Right renal pelvis (tissue), 4 donors: ENCODE data around the gene XPNPEP1. TPM values are rescaled to one million over a fixed set of nuclear protein-coding genes. Genes with fewer than 3 reads are reported as not detected.

Experiments used
- DNase-seq, 4 donors: peaks; one replicate each; pipeline ENCODE4 v3.0.0-alpha.2; 2013; ENCODE audit warnings: low read depth in 4 of 4, low spot score in 3 of 4, missing footprints in 1 of 4
- polyA plus RNA-seq, 4 donors: library from polyadenylated mRNA; unstranded; fragments of 120-200 nt; gene quantifications; one replicate each; pipeline ENCODE4 v1.2.1, GENCODE V29; 2013; ENCODE audit not compliant: insufficient read length in 4 of 4

XPNPEP1 gene
- polyA plus RNA-seq, result 10 to 100 TPM; 78.8 to 81.9 (median 79.7) TPM

DNA sequence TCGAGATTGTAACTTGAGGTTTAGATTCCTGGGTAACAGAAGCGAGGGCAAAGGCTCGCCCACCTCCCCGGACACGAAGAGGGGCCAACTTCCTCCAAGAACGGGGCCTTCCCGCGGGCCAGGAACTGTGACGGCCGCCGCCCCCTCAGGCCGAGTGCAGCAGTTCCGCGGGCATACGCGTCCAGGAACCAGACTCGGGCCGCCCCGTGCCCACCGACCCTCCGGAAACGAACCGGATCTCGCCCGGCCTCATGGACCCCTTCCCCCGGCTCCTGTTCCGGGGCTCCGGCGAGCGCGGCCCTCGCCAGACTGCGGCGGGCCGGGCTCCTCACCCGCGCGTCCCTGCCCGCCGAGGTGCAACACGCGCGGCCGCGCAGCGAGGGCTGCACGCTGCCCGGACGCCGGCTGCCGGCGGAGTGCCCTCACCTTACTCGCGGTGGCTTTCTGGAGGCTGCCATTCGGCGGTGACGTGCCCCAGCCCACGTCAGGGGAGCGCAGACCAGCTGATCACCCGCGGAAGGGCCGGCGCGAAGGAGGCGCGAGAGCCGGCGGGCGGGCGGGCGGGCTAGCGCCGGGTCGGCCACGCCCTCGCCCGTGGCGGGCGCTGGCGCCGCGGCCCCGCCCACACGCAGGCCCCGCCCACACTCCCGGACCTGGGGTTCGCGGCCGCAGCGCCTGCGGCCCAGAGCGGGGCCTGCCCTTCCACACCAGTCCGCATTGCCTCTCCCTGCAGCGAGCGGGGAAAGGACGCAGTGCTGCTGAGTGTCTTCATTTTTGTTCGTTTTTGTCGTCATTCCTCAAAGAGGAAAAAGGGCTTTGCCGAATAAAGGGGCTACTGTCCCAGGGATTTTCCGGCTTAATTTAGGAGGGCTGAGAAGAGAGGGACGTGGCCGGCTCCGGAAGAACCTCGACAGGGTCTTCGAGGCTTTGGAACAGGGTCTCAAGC, at the start of gene XPNPEP1:
Gene XPNPEP1 (minus strand): TSS at position 536 of the 946 bp plus-strand sequence. CDS start 78 bp downstream, at position 458.
- peak; percentile 65 to 75 (median 70) for DNase-seq

DNA sequence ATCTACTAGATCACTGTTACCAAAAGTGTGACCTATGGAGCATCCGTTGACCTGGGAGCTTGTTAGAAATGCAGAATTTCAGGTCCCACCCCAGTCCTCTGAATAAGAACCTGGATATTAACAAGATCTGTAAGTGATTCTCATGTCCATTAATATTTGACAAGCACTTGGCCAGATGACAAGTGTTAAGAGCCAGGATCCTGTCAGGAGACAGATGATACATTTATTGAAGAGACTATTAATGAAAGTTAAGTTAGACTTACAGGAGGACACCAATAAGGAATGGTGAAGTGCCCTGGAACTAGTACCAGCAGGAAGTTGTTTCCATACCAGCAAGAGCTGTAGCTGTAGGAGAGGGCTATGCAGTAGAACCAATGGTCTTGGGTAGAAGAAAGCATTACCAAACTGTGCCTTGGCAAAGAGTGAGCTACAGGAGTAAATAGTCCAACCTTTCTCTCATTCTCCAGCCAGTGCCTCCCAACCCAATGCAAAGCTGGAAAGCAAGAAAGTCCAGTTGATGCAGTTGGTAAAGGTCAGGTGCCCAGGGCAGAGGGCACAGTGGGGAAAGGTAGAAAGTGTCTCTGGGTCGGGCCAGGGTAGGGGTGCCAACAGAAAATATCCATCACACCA, 49.2 kb upstream of the XPNPEP1 start:
- DNase-seq, result no peak

DNA sequence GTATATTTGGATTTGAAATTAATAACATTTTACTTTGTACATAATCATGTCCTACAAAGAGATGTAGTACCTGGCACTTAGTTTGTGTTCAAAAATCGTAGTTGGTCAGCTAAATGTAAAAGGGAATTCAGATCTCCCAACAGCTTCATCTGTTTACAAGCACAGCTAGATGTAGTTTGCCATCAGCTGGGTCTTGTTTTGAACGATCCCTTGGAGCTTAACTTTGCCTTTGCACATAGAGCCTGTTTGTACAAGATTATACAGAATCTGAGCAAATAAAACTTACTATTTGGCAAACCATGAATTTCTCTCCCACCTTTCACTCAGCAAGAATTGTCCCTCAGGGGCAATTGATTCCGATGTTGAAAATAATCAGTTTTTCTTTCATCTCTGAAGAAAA, 48.3 kb upstream of the XPNPEP1 start:
- DNase-seq, result no peak

DNA sequence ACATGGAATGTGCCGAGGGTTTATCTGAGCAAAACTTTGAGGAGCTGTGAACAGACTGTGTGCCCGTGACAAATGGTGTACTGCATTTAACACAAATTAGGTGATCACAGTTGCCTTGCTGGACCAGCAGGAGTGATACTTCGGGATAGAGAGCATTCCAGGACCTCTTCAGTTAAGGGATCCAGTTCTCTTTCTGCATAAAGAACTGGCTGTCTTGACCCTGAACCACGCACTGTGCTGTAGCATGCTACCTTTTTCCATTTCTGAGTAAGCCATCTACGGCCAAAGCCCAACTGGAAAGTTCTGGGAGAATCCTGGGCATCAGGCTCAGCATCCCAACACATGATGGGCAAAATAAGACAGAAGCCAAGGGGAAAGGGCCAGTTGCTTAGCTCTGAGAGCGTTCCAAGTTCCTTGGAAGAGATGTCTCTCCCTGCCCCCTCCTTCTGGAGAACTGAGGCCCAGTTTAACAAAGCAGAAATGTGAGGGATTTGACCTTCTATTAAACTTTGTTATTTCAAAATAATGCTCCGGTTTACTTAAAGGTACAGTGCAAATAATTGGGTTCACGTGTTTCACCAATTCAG, 46.5 kb upstream of the XPNPEP1 start:
- no peak for DNase-seq

DNA sequence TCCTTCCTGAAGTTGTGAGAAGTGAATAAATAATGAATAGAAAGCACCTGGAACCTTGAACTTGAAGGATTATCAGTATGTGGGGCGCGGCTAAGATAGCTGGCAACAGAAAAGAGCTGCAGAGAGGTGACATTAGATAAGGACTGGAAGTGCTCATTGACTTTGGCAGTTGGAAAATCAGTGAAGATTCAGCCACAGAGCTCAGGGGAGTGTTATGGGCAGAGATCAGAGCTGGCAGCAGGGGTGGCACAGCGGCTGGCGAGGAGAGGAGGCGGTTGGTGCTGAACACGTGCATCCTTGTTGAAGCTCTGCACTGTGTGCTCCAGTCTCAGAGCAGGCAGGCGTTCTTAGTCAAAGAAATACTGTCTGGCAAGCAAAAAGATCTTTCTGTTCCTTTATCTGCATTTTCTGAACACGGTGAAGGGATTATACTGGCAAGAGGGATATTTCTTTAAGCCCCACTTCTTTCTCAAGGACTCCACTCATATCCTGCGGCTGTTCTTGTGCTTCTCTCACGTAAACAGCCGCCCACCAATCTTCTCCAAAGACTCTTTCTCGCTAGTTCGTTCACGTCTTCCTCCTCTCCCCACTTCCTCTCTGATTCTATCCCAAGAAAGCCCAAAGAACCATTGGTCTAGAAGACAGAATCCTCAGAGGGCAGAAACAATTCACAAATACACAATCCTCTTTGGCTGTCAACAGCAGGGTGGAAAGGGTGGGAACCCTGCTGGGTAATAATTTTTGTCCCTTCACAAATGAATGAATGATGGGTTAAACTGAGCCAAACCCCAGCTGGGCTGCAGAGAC, 45.8 kb upstream of the XPNPEP1 start:
- no peak for DNase-seq

DNA sequence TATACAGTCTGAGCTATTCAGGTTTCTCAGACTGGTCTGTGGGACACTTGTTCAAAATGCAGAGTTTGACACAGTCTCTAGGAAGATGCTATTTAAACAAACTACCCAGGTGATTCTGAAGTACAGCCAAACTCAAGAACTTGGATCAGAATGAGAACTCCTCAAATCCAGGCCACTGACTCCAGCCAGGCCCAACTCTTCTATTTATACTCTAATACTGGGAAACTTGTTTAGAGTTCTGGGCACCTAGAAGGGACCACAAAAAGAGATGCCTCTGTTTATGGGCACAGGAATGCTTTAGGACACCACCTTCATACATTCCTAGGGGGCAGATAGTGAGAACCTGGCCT, 44.4 kb upstream of the XPNPEP1 start:
- no peak for DNase-seq

DNA sequence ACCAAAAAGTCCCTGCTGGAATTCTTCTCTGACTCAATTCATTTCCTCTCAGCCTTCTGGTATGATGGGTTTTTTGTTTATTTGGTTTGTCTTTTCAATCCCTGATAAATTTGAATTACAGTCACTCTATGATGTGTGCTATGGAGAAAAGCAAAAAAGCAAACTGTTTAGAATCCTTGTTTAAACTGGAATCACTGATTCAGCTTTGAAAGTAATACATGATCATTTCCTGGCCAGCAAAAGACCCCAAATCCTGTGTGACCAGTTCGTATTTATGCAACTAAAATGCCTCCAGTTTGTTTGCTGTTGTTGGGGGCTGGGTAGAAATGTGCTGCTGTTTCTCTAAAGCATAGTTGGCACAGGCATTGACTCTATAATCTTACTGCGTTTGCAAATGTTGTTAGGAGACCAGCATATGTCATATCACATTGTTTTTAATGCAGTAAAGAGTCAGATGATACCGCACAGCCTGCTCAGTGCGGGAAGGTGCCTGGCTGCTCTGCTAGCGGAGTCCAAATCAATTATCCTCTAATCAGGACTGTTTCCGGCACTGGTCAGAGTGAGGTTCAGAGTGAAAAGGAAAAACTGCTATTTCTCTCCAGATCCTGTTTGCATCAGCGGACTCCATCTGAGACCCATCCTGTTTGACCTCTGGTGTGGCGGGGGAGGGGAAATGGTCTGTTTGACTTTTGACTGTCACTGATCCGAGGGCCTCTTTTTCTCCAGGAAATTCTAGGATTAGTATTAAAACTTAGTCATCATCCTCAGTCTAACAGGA, 43.8 kb upstream of the XPNPEP1 start:
- DNase-seq, result no peak

DNA sequence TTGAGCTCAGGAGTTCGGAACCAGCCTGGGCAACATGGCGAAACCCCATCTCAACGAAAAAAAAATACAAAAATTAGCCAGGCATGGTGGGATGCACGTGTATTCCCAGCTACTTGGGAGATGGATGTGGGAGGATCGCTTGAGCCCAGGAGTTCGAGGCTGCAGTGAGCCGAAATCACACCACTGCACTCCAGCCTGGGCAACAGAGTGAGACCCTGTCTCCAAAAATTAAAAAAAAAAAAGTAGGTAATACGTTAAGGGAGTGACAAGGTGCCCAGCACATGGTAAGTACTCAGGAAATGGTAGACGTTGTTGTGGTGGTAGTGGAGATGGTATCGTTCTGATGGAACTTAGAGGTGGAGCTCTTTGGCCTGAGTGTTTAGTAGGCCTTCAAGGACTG, 41.0 kb upstream of the XPNPEP1 start:
- no peak for DNase-seq

DNA sequence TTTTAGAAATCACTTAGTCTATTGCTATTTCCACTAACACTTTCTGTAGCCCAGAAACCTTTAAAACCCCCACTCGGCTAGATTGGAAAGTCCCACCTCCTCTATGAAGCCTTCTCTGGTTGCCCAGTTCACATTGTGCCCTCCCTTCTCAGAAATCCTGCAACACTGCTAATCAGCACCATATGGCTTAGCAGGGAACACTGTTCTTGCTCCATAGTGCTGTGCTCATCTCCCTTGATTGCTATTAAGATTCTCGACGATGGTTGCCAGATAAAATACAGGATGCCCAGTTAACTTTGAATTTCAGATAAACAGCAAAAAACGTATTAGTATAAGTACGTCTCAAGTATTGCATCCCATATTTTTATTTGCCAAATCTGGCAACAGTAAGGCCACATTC, 40.1 kb upstream of the XPNPEP1 start:
- DNase-seq, result no peak

DNA sequence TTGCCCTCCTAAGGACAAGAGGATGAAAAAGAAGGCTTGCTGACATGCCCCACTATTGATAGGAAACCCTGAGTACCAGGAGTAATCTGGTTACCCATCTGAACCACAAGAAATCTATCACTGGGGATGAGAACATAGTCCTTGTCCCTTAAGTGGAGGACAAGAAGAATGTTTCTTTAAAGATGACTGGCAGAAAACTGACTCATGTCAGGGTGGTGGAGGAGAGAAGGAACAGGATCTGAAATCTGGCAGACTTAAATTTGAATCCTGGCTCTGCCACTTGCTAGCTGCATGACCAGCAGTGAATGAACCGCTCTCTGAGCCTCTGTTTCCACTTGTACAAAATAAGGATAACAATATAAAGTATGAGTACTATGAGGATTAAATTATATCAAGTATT, 38.9 kb upstream of the XPNPEP1 start:
- no peak for DNase-seq

DNA sequence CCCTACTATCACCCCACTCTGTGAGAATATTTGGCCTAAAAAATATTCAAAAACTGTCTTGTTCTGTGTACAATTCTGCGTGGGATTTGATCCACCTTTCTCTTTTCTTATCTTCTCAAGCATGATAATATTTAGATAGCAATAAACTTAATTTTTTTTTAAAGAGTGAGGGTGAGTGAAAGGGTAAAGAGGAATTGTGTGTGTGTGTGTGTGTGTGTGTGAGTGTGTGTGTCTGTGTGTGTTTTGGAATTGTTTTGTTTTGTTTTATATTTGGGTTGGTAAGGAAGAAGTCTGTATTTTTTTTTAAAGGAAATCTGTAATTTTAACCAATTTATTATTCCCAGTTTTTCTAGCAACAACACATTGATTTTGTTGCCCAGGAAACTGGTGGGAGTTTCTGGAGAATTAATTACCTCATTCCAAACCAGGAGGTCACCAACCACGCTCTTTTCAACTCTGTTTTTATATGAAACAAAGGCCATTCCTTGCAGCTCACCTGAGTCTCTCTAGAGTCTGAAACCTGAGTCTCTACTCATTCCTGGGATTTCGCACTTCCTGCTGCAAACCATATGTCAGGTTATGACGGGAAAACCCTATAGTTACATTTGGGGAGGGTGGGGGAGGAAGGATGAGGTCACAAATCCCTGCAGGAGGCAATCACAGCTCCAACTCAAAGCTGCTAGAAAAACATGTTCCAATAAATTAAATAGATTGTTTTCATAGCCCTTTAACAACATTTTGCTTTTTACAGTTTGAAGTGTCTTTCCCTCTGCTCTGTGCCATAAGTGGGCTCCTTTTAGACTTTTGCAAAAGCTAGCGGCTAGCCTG, 38.1 kb upstream of the XPNPEP1 start:
- DNase-seq, result no peak

DNA sequence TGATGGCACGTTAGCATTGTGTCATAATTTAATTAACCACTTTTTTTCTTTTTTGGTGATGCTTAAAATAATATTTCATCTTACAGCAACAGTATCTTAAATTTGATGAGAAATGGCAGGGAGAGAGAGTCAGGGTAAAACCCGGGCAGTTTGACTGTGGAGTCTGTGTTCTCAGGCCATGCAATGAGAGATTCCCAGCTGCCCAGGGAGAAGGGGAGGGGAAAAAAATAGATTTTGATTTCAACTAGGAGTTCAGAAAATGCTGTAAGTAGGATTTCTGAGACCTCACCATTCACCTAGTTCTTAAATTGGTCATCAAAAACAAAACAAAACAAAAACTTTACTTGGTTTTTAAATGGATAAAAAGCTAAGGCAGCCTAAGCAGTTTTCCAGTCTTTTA, 37.4 kb upstream of the XPNPEP1 start:
- DNase-seq, result no peak

DNA sequence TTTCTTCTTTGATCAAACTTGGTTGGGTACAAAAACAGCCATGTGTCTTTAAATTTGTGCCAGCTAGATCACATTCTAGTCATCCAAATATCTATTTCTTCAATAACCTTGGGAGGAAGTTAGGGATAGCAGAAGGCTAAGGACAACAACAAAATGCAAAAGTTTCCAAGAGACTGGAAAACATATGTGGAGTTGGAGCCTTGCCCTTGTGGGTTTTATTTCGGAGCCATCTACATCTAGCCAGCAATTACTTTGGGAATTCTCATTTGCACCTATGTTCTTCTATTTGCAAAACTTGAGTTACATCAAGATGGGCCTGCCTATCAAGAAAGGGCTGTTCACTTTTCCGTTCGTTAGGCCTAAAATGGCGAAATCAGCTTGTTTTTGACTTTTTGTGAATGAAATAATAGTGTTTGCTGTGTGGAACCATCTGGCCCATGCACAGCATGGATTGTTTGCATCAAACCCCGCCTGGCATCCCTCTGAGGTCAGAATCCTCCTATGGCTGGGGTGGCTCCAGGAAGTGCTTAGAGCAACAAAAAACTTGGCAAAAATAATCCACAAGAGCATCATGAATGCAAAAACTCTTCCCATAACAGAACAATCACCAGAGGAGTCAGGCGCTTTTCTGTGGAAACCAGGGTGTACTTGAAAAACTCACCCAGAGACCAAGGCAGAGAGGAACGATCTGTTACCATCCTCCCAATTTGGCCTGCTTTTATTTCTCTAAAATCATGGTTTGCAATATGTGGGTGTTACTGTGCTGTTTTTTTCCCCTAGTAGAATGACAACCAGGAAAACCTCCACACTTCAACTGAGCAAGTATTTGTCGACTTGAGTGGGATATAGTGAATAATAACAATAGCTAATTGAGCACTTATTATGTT, 36.2 kb upstream of the XPNPEP1 start:
- DNase-seq, result no peak

DNA sequence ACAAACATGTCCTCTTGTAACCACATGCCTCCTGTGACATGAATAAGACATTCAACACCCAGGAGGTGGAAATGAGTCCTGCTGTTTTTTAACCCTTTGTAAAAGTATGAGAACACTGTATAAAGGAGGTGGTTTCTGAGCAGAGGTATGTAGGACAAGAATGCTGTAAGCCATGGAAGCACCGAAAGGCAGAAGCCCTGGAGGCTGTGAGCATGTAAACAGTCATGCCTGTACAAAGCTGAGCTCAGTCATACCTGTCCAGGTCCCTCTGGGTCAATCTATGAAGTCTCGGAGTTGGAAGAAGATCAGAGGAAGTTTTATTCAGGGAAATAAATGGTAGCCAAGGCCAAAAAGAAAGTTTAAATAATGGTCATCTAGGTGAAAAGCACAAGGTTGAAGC, 34.7 kb upstream of the XPNPEP1 start:
- DNase-seq, result no peak

DNA sequence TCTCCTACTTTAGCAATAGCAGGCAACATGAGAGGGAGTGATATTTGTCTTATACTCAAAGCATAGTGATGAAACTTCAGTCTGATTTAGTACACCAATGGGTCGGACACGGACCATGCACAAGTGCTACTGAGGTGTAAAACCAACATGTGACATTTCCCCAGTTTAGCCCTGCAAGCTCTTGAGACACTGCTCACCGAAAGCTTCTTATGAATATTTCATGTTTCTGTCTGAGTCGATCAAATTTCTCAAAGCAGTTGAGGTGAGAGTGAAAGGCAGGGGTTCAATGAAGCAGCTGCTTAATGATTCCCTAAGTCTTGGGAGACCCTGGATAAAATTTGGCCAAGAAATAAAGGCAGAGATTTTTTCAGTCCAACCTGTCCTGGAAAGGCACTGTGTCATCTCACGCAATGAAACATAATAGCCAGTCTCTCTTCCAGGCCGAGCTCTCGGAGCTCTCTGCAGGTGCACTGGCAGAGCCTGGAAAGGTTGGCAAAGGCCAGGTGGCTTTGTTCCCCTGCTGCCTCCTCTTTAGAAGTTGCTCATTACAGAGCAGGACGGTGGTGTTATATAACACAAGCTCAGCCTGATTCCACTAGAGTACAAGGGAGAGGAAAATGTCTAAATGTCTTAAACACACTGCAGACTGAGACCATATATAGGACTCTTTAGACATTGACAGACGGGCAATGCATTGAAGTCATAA, 33.9 kb upstream of the XPNPEP1 start:
- DNase-seq, result no peak

DNA sequence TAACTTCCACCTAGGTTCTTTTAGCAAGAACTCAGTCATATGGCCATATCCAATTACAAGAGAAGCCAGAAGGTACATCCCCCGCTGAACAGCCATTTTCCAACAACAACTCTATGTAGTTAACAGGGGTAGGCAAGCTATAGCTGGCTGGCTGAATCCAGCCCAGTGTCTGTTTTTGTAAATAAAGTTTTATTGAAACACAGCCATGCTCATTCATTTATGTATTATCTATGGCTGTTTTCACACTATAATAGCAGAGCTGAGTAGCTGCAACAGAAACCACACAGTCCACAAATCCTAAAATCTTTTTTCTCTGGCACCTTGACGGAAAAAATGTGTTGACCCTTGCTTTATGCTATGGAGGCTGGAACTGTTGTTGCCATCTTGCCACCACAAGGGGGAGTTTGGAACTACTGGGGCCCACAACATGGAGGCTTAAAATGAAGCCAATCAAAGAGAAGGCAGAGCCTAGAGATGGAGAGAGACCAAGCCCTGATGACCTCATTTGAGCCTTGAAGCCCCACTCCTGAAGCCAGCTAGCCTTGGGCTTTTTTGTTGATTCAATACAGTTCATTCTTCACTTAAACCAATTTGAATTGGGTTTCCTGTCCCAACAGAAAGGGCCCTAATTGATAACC, 33.3 kb upstream of the XPNPEP1 start:
- no peak for DNase-seq

DNA sequence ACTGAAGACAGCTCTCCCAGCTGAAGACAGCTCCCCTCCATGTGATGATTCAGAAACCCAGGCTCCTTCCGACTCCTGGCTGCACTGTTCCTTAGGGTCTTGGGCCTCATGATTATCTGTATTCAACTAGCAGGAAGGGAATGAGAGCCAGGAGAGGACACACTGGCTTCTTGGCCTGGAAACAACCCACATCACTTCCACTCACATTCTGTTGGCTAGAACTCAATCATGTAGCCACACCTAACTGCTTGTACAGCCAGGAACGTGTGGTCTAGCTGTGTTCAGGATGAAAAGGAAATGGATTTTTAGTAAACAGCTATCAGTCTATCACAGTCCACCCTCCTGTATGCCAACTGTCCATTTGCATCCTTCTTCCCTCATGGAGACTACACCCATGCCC, 30.5 kb upstream of the XPNPEP1 start:
- DNase-seq, result no peak
